H9 (cell line): ENCODE measurements around the gene GOT1. TPM values are rescaled to one million over a fixed set of nuclear protein-coding genes. Genes with fewer than 3 reads are reported as not detected.

Experiments used
- DNase-seq: peaks from one replicate; pipeline ENCODE4 v3.0.0-alpha.2; 2017
- H2AFZ ChIP-seq: one replicate; pipeline ENCODE4 v1.6.1; 2013; ENCODE audit warnings: mild to moderate bottlenecking, low read length, control low read depth, moderate library complexity
- H2AK5ac ChIP-seq: 2 replicates; pipeline ENCODE4 v1.6.1; 2013; ENCODE audit warnings: low read length, control low read depth, mixed read lengths; ENCODE audit not compliant: insufficient read length
- H2BK120ac ChIP-seq: one replicate; pipeline ENCODE4 v1.6.1; 2013; ENCODE audit warnings: low read depth, mild to moderate bottlenecking, low read length, control low read depth, inconsistent platforms; ENCODE audit not compliant: poor library complexity, severe bottlenecking
- H2BK12ac ChIP-seq: 2 replicates; pipeline ENCODE4 v1.6.1; 2013; ENCODE audit warnings: low read length, control low read depth, mixed read lengths, low read depth; ENCODE audit not compliant: insufficient read length
- H2BK15ac ChIP-seq: 2 replicates; pipeline ENCODE4 v1.6.1; 2013; ENCODE audit warnings: low read depth, low read length, control low read depth
- H2BK20ac ChIP-seq: one replicate; pipeline ENCODE4 v1.6.1; 2013; ENCODE audit warnings: low read depth, mild to moderate bottlenecking, low read length, control low read depth, inconsistent platforms; ENCODE audit not compliant: poor library complexity, severe bottlenecking
- H2BK5ac ChIP-seq: 2 replicates; pipeline ENCODE4 v1.6.1; 2013; ENCODE audit warnings: low read length, control low read depth, mixed read lengths; ENCODE audit not compliant: insufficient read length
- H3K14ac ChIP-seq: 2 replicates; pipeline ENCODE4 v1.6.1; 2013; ENCODE audit warnings: low read length, control low read depth; ENCODE audit not compliant: insufficient read depth
- H3K18ac ChIP-seq: 2 replicates; pipeline ENCODE4 v1.6.1; 2013; ENCODE audit warnings: low read depth, mild to moderate bottlenecking, mixed read lengths, low read length, control low read depth; ENCODE audit not compliant: insufficient read length
- H3K23ac ChIP-seq: 2 replicates; pipeline ENCODE4 v1.6.1; 2013; ENCODE audit warnings: low read length, control low read depth, mixed read lengths, low read depth; ENCODE audit not compliant: insufficient read length
- H3K23me2 ChIP-seq: 2 replicates; pipeline ENCODE4 v1.6.1; 2013; ENCODE audit warnings: low read depth, mild to moderate bottlenecking, mixed read lengths, low read length, control low read depth; ENCODE audit not compliant: insufficient read length, poor library complexity, severe bottlenecking
- H3K27ac ChIP-seq: 2 replicates; pipeline ENCODE4 v1.5.1; 2013; ENCODE audit warnings: low read length, control low read depth, mixed read lengths, low read depth; ENCODE audit not compliant: insufficient read length
- H3K27me3 ChIP-seq: 2 replicates; pipeline ENCODE4 v1.6.1; 2013; ENCODE audit warnings: low read length, control low read depth, inconsistent platforms; ENCODE audit not compliant: insufficient read depth
- H3K4ac ChIP-seq: 2 replicates; pipeline ENCODE4 v1.6.1; 2013; ENCODE audit warnings: low read depth, mild to moderate bottlenecking, control low read depth, inconsistent platforms, low read length, moderate library complexity
- H3K4me1 ChIP-seq: 2 replicates; pipeline ENCODE4 v1.6.1; 2013; ENCODE audit warnings: low read length, control low read depth, inconsistent platforms; ENCODE audit not compliant: insufficient read depth
- H3K4me2 ChIP-seq: 2 replicates; pipeline ENCODE4 v1.6.1; 2013; ENCODE audit warnings: low read length, control low read depth, mixed read lengths; ENCODE audit not compliant: insufficient read length, insufficient read depth
- H3K56ac ChIP-seq: 2 replicates; pipeline ENCODE4 v1.6.1; 2013; ENCODE audit warnings: low read depth, mild to moderate bottlenecking, mixed read lengths, low read length, control low read depth; ENCODE audit not compliant: insufficient read length
- H3K79me1 ChIP-seq: 2 replicates; pipeline ENCODE4 v1.6.1; 2013; ENCODE audit warnings: low read depth, mild to moderate bottlenecking, moderate library complexity, low read length, control low read depth, inconsistent platforms; ENCODE audit not compliant: insufficient read depth, poor library complexity, severe bottlenecking
- H3K79me2 ChIP-seq: 2 replicates; pipeline ENCODE4 v1.6.1; 2013; ENCODE audit warnings: low read length, control low read depth, inconsistent platforms; ENCODE audit not compliant: insufficient read depth
- H3K9ac ChIP-seq: 2 replicates; pipeline ENCODE4 v1.6.1; 2013; ENCODE audit warnings: low read length, control low read depth, mixed read lengths; ENCODE audit not compliant: insufficient read length; ENCODE audit errors: extremely low read depth
- H3K9me3 ChIP-seq: one replicate; pipeline ENCODE4 v1.6.1; 2013; ENCODE audit warnings: low read depth, low read length, inconsistent platforms; ENCODE audit not compliant: control insufficient read depth
- H3T11ph ChIP-seq: one replicate; pipeline ENCODE4 v1.6.1; 2013; ENCODE audit warnings: mild to moderate bottlenecking, low read length, control low read depth, inconsistent platforms
- H4K20me1 ChIP-seq: one replicate; pipeline ENCODE4 v1.6.1; 2013; ENCODE audit not compliant: control insufficient read depth, insufficient read length, insufficient read depth
- H4K5ac ChIP-seq: 2 replicates; pipeline ENCODE4 v1.6.1; 2013; ENCODE audit warnings: low read depth, mild to moderate bottlenecking, mixed read lengths, low read length, control low read depth; ENCODE audit not compliant: insufficient read length
- H4K8ac ChIP-seq: replicated peaks from 2 replicates; pipeline ENCODE4 v1.6.1; 2013; ENCODE audit warnings: low read length, control low read depth, mixed read lengths, low read depth; ENCODE audit not compliant: insufficient read length
- H4K91ac ChIP-seq: 2 replicates; pipeline ENCODE4 v1.6.1; 2013; ENCODE audit warnings: low read depth, mild to moderate bottlenecking, moderate library complexity, mixed read lengths, low read length, control low read depth; ENCODE audit not compliant: insufficient read length
- H3K27ac Mint-ChIP-seq, 3 experiments: 2 replicates in 2 of 3; 3 replicates in 1 of 3; pipeline ENCODE4 v1.8.0; 2020 to 2021; ENCODE audit warnings: mixed read lengths in 3 of 3, mild to moderate bottlenecking in 1 of 3, moderate library complexity in 1 of 3
- H3K27me3 Mint-ChIP-seq: 2 replicates; pipeline ENCODE4 v1.8.0; 2021; ENCODE audit warnings: low read depth, mild to moderate bottlenecking, moderate library complexity, mixed read lengths
- H3K36me3 Mint-ChIP-seq, 3 experiments: 2 replicates in 2 of 3; 3 replicates in 1 of 3; pipeline ENCODE4 v1.8.0; 2020 to 2021; ENCODE audit warnings: low read depth in 3 of 3, mixed read lengths in 3 of 3; ENCODE audit not compliant: insufficient read depth in 1 of 3
- H3K4me1 Mint-ChIP-seq, 2 experiments: 2 replicates each; pipeline ENCODE4 v1.8.0; 2020; ENCODE audit warnings: mixed read lengths in 2 of 2
- H3K4me3 Mint-ChIP-seq, 2 experiments: 2 replicates in 1 of 2; 3 replicates in 1 of 2; pipeline ENCODE4 v1.8.0; 2020 to 2021; ENCODE audit warnings: mild to moderate bottlenecking in 2 of 2, mixed read lengths in 2 of 2, moderate library complexity in 1 of 2
- H3K9me3 Mint-ChIP-seq, 2 experiments: 2 replicates in 1 of 2; 3 replicates in 1 of 2; pipeline ENCODE4 v1.8.0; 2020; ENCODE audit warnings: mild to moderate bottlenecking in 2 of 2, mixed read lengths in 2 of 2, moderate library complexity in 1 of 2
- CTCF ChIP-seq: fragments of 200-600 bp; sonication (generic); conservative IDR thresholded peaks from 3 replicates; pipeline ENCODE4 v1.8.0; 2021; ENCODE audit warnings: antibody characterized with exemption, mild to moderate bottlenecking
- WGBS: extraction: QIAGEN DNeasy Blood & Tissue Kit; methylation state at CpG from one replicate; pipeline ENCODE4 v1.1.7; 2013; ENCODE audit warnings: missing lambda C conversion rate, low lambda C conversion rate, mixed read lengths; ENCODE audit not compliant: insufficient read length; ENCODE audit errors: extremely low coverage; 5-methylcytosine and 5-hydroxymethylcytosine counted together
- total RNA-seq: library from RNA; stranded (reverse); gene quantifications from 2 replicates; pipeline ENCODE4 v1.2.1, GENCODE V29; 2021

GOT1 gene
- total RNA-seq, 1 experiment from 2014 or later = 43.3 TPM

DNA sequence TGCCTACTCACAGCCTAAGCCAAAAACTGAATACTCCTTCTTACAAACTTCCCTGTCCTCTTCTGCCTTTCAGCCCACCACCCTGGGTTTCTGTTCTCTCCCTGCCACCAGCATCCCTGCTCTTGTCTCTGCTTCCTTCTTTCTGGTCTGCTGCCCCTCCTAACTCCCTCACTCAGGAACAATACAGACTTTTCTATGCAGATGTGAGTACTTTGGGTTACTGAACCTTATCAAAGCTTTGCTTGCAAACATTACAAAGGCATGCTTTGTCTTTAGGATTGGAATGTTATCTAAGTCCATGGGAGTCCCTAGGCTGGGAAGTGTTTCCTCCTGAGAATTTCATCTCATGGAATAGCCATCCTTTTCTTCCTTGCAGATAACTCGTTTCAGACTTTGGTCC, 72.3 kb downstream of the GOT1 start:
- peaks cover 70% of the 10 kb centered on the region for H3K27me3 Mint-ChIP-seq
- Histone ChIP-seq H2AFZ (no peak overlapping the region), H3K4ac (no peak overlapping the region), H3K14ac (no peak overlapping the region; the same call in 1 of the 2 replicates), H2AK5ac (no peak overlapping the region), H3K23me2 (no peaks in the 10 kb centered on the region), H2BK120ac (no peak overlapping the region), H3K56ac (no peak overlapping the region), H3K79me2 (no peaks in the 10 kb centered on the region), H4K8ac (no peak overlapping the region), H3T11ph (no peak overlapping the region), H3K27me3 (no peaks in the 10 kb centered on the region), H3K9me3 (no peaks in the 10 kb centered on the region), H2BK12ac (no peak overlapping the region), H3K4me2 (no peak overlapping the region), H3K4me1 (peaks cover 9% of the 10 kb centered on the region; the same call in 1 of the 2 replicates), H4K5ac (no peak overlapping the region), H2BK20ac (no peak overlapping the region), H3K79me1 (no peaks in the 10 kb centered on the region), H3K23ac (no peak overlapping the region), H3K9ac (no peak overlapping the region), H4K20me1 (no peaks in the 10 kb centered on the region), H3K27ac (no peak overlapping the region), H4K91ac (no peak overlapping the region), H2BK15ac (no peak overlapping the region), H2BK5ac (no peak overlapping the region), H3K18ac (no peak overlapping the region)
- no peak for TF ChIP-seq CTCF
- H3K9me3 Mint-ChIP-seq = no peaks in the 10 kb centered on the region
- peak overlapping the region in 1 of 3 experiments; percentile 46; a peak in 3 of 7 replicates for H3K27ac Mint-ChIP-seq
- H3K36me3 Mint-ChIP-seq = no peaks in the 10 kb centered on the region
- peaks cover 26 to 27% of the 10 kb centered on the region in 2 experiments for H3K4me1 Mint-ChIP-seq
- WGBS = no CpG with 5 or more reads among the region's 1 CpG
- no peak overlapping the region; a peak in 1 of 5 replicates for H3K4me3 Mint-ChIP-seq
- DNase-seq = peak; percentile 37
